Trophoblast cell (in vitro differentiated cells and primary cell): ENCODE results near the gene CPTP.

Experiments
- DNase-seq, 2 donors: peaks; one replicate each; pipeline ENCODE4 v3.0.0-alpha.2; 2016
- H2AFZ ChIP-seq: 2 replicates; pipeline ENCODE4 v1.6.1; 2013; ENCODE audit warnings: low read length, moderate library complexity, mild to moderate bottlenecking; ENCODE audit not compliant: insufficient read depth, poor library complexity
- H2AK5ac ChIP-seq: 2 replicates; pipeline ENCODE4 v1.6.1; 2013; ENCODE audit warnings: mild to moderate bottlenecking, low read length
- H2BK120ac ChIP-seq: 2 replicates; pipeline ENCODE4 v1.6.1; 2013; ENCODE audit warnings: low read length, mild to moderate bottlenecking, moderate library complexity; ENCODE audit not compliant: insufficient read depth, poor library complexity
- H2BK12ac ChIP-seq: 2 replicates; pipeline ENCODE4 v1.6.1; 2013; ENCODE audit warnings: mild to moderate bottlenecking, low read length, moderate library complexity
- H2BK5ac ChIP-seq: 2 replicates; pipeline ENCODE4 v1.6.1; 2013; ENCODE audit warnings: low read length, low read depth, moderate library complexity, mild to moderate bottlenecking; ENCODE audit not compliant: poor library complexity
- H3K14ac ChIP-seq: 2 replicates; pipeline ENCODE4 v1.6.1; 2013; ENCODE audit warnings: mild to moderate bottlenecking, low read length
- H3K18ac ChIP-seq: 2 replicates; pipeline ENCODE4 v1.6.1; 2013; ENCODE audit warnings: mild to moderate bottlenecking, low read length
- H3K23ac ChIP-seq: 2 replicates; pipeline ENCODE4 v1.6.1; 2013; ENCODE audit warnings: low read length
- H3K27ac ChIP-seq: 2 replicates; pipeline ENCODE4 v1.5.1; 2013; ENCODE audit warnings: low read depth, mild to moderate bottlenecking, inconsistent platforms, low read length, moderate library complexity
- H3K27me3 ChIP-seq: 2 replicates; pipeline ENCODE4 v1.6.1; 2013; ENCODE audit warnings: inconsistent platforms, mild to moderate bottlenecking, low read length, moderate library complexity; ENCODE audit not compliant: insufficient read depth
- H3K36me3 ChIP-seq, 2 experiments: 1 replicate in 1 of 2; 2 replicates in 1 of 2; pipeline ENCODE4 v1.6.1; 2013; ENCODE audit warnings: low read length in 2 of 2, mild to moderate bottlenecking in 2 of 2, moderate library complexity in 1 of 2; ENCODE audit not compliant: insufficient read depth in 2 of 2, control insufficient read depth in 1 of 2
- H3K4ac ChIP-seq: 2 replicates; pipeline ENCODE4 v1.6.1; 2013; ENCODE audit warnings: low read depth, mild to moderate bottlenecking, low read length, moderate library complexity
- H3K4me1 ChIP-seq, 2 experiments: 1 replicate in 1 of 2; 2 replicates in 1 of 2; pipeline ENCODE4 v1.6.1; 2013; ENCODE audit warnings: low read length in 2 of 2, mild to moderate bottlenecking in 2 of 2, moderate library complexity in 1 of 2; ENCODE audit not compliant: insufficient read depth in 2 of 2, control insufficient read depth in 1 of 2
- H3K4me2 ChIP-seq: 2 replicates; pipeline ENCODE4 v1.6.1; 2013; ENCODE audit warnings: inconsistent platforms, mild to moderate bottlenecking, low read length, moderate library complexity
- H3K4me3 ChIP-seq: 2 replicates; pipeline ENCODE4 v1.5.1; 2013; ENCODE audit warnings: mild to moderate bottlenecking, low read depth, low read length, inconsistent platforms
- H3K79me1 ChIP-seq: one replicate; pipeline ENCODE4 v1.6.1; 2013; ENCODE audit warnings: low read length
- H3K79me2 ChIP-seq: 2 replicates; pipeline ENCODE4 v1.6.1; 2013; ENCODE audit warnings: low read length, mild to moderate bottlenecking; ENCODE audit not compliant: control insufficient read depth, insufficient read depth, poor library complexity
- H3K9ac ChIP-seq: 2 replicates; pipeline ENCODE4 v1.6.1; 2013; ENCODE audit warnings: mild to moderate bottlenecking, low read length
- H3K9me3 ChIP-seq: 2 replicates; pipeline ENCODE4 v1.6.1; 2013; ENCODE audit warnings: low read depth, mild to moderate bottlenecking, control low read depth, inconsistent platforms, low read length; ENCODE audit not compliant: insufficient read depth
- H4K12ac ChIP-seq: 2 replicates; pipeline ENCODE4 v1.6.1; 2013; ENCODE audit warnings: low read depth, mild to moderate bottlenecking, low read length, moderate library complexity
- H4K8ac ChIP-seq: 2 replicates; pipeline ENCODE4 v1.6.1; 2013; ENCODE audit warnings: low read depth, mild to moderate bottlenecking, low read length, moderate library complexity
- H4K91ac ChIP-seq: one replicate; pipeline ENCODE4 v1.6.1; 2013; ENCODE audit warnings: low read depth, mild to moderate bottlenecking, low read length, moderate library complexity
- WGBS: extraction: QIAGEN DNeasy Blood & Tissue Kit; methylation state at CpG from one replicate; pipeline ENCODE4 v1.1.7; 2013; ENCODE audit warnings: missing lambda C conversion rate; ENCODE audit not compliant: insufficient read length, insufficient coverage; ENCODE audit errors: extremely low coverage; 5-methylcytosine and 5-hydroxymethylcytosine counted together

The CPTP gene

DNA sequence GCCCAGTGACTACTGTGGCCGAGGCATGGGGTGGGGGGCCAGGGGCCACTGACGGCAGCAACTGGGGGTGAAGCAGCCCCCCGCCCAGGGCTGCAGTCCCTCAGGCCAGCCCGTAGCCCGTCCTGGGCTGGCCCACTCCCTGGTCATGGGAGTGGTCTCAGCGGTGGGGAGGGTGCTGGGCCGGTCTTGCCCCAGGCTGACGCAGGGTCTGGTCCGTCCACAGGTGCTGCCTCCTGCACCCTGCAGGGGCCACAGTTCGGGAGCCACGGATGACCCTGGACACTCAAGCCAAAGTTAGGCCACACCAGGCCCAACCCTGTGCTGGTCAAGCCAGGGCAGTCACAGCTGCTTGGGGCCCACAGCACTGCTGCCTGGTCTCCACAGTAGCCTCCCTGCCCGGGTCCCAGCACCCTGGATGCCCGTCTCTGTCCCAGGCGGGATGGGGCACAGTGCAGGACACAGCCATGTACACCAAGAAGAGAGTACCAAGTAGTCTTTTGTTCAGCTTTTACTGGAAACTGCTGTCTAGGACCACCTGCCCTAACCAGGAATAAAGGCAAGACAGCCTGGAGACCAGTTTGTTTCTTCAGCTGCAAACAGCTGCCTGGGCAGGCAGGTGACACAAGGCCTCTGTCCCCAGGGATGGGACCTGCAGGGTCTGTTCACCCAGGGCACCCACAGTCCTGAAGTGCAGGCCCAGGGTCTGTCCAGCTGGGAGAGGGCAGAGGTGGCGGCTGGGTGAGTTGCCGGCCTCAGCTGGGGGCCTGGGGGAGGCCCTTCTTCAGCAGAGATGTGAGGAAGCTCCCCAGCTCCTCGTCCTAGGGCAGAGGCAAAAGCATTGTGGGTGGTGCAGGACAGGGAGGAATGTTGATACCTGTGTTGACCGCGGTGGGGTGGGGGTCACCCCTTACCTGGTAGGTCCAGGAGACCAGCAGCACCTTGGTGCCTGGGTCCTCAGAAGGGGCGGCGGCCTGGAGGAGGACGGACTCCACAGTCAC, 13.2 kb upstream of the CPTP start:
- Histone ChIP-seq H3K9ac (no peak overlapping the region), H3K23ac (no peak overlapping the region), H3K27ac (no peak overlapping the region), H3K4me3 (no peak overlapping the region), H4K12ac (no peak overlapping the region), H3K4me2 (no peak overlapping the region), H2BK120ac (no peak overlapping the region), H3K79me1 (peaks cover 16% of the 10 kb centered on the region), H2BK12ac (no peak overlapping the region), H3K36me3 (peaks cover 62 to 64% of the 10 kb centered on the region in 2 experiments), H2AFZ (no peak overlapping the region), H2AK5ac (no peak overlapping the region), H3K4me1 (peaks cover 14 to 19% of the 10 kb centered on the region in 2 experiments), H4K91ac (no peak overlapping the region), H3K27me3 (no peaks in the 10 kb centered on the region), H3K4ac (no peak overlapping the region), H3K18ac (no peak overlapping the region), H3K79me2 (peaks cover 19% of the 10 kb centered on the region), H3K9me3 (no peaks in the 10 kb centered on the region), H4K8ac (no peak overlapping the region), H3K14ac (no peak overlapping the region), H2BK5ac (no peak overlapping the region)
- WGBS, result no CpG with 5 or more reads among the region's 22 CpGs
- DNase-seq, result no peak

- H3K27me3 ChIP-seq, result no peaks in the 10 kb centered on the region
- peaks cover 12 to 13% of the 10 kb centered on the region in 2 experiments for H3K4me1 ChIP-seq
- H3K36me3 ChIP-seq, result peaks cover 65 to 67% of the 10 kb centered on the region in 2 experiments
- H3K27ac ChIP-seq, result no peak overlapping the region
- H2BK5ac ChIP-seq, result no peak overlapping the region
- no peaks in the 10 kb centered on the region for H3K9me3 ChIP-seq
- no peak overlapping the region for H3K4me3 ChIP-seq
- H3K4ac ChIP-seq, result no peak overlapping the region
- no peak overlapping the region for H3K23ac ChIP-seq
- H4K91ac ChIP-seq, result no peak overlapping the region
- H3K9ac ChIP-seq, result no peak overlapping the region
- no peak overlapping the region for H3K4me2 ChIP-seq
- H4K12ac ChIP-seq, result no peak overlapping the region
- no peak overlapping the region for H2AK5ac ChIP-seq
- no peak for DNase-seq
- H3K18ac ChIP-seq, result no peak overlapping the region
- H3K79me1 ChIP-seq, result peaks cover 13% of the 10 kb centered on the region
- no peak overlapping the region for H2BK120ac ChIP-seq
- WGBS, result no CpG with 5 or more reads among the region's 49 CpGs
- H4K8ac ChIP-seq, result no peak overlapping the region
- H2AFZ ChIP-seq, result no peak overlapping the region
- H3K14ac ChIP-seq, result no peak overlapping the region
- peaks cover 15% of the 10 kb centered on the region for H3K79me2 ChIP-seq
- no peak overlapping the region for H2BK12ac ChIP-seq
Observed at GRCh38 chr1:1312450-1313314, 11.9 kb upstream of the CPTP start.

GRCh38 chr1:1313500-1314236, 10.9 kb upstream of the CPTP start:
- Histone ChIP-seq H3K9ac (no peak overlapping the region), H2AFZ (no peak overlapping the region), H2AK5ac (no peak overlapping the region), H2BK12ac (no peak overlapping the region), H3K4me3 (no peak overlapping the region), H3K79me2 (peaks cover 10% of the 10 kb centered on the region), H3K18ac (no peak overlapping the region), H4K91ac (no peak overlapping the region), H3K4me1 (peaks cover 12 to 18% of the 10 kb centered on the region in 2 experiments), H3K4me2 (no peak overlapping the region), H3K14ac (no peak overlapping the region), H3K79me1 (peaks cover 7% of the 10 kb centered on the region), H3K23ac (no peak overlapping the region), H4K12ac (no peak overlapping the region), H2BK5ac (no peak overlapping the region), H3K9me3 (no peaks in the 10 kb centered on the region), H3K36me3 (peaks cover 65 to 67% of the 10 kb centered on the region in 2 experiments), H4K8ac (no peak overlapping the region), H3K27me3 (no peaks in the 10 kb centered on the region), H3K4ac (no peak overlapping the region), H3K27ac (no peak overlapping the region), H2BK120ac (no peak overlapping the region)
- DNase-seq, result no peak
- WGBS, result no CpG with 5 or more reads among the region's 37 CpGs

DNA sequence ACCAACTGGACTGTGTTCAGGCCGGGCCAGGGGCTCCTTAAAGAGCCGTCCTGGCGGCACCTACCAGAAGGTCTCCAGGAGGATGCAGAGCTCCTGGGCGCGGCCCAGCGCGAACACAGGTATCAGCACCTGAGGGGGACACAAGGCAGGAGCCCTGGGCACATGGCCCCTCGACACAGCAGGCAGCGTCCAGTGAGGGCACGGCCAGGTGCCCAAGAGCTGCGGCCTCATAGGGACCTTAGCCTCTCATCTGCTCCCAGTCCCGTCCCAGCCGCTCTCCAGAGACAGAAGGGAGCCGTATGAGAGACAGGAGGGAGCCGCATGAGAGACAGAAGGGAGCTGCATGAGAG, 10.4 kb upstream of the CPTP start:
- Histone ChIP-seq H3K4me1 (peaks cover 11 to 16% of the 10 kb centered on the region in 2 experiments), H2AK5ac (no peak overlapping the region), H3K9me3 (no peaks in the 10 kb centered on the region), H3K18ac (no peak overlapping the region), H3K14ac (no peak overlapping the region), H3K4me2 (no peak overlapping the region), H3K4me3 (no peak overlapping the region), H4K8ac (no peak overlapping the region), H4K12ac (no peak overlapping the region), H3K4ac (no peak overlapping the region), H3K36me3 (peaks cover 69 to 72% of the 10 kb centered on the region in 2 experiments), H3K79me1 (peaks cover 2% of the 10 kb centered on the region), H3K23ac (no peak overlapping the region), H2BK5ac (no peak overlapping the region), H2BK120ac (no peak overlapping the region), H3K27ac (no peak overlapping the region), H3K9ac (no peak overlapping the region), H2BK12ac (no peak overlapping the region), H2AFZ (no peak overlapping the region), H4K91ac (no peak overlapping the region), H3K27me3 (no peaks in the 10 kb centered on the region), H3K79me2 (peaks cover 5% of the 10 kb centered on the region)
- DNase-seq, result no peak
- WGBS, result no CpG with 5 or more reads among the region's 15 CpGs
